A673 (cell line): ENCODE measurements around the gene RASA2.

Experiments
- EZH2 ChIP-seq: fragments of 200-600 bp; sonication (generic); IDR thresholded peaks from 2 replicates; pipeline ENCODE4 v1.6.1; 2017; ENCODE audit warnings: borderline replicate concordance, low read depth, mild to moderate bottlenecking, mixed read lengths, antibody characterized with exemption, low read length; ENCODE audit not compliant: poor library complexity, severe bottlenecking
- TF ChIP-seq, protein P1 (sequence below): fragments of 300-800, 200-600 bp; sonication (generic); conservative IDR thresholded peaks from 2 replicates; pipeline ENCODE4 v1.5.1; 2017; ENCODE audit warnings: low read depth, mild to moderate bottlenecking, antibody characterized with exemption, low read length, moderate library complexity, mixed read lengths

DNA sequence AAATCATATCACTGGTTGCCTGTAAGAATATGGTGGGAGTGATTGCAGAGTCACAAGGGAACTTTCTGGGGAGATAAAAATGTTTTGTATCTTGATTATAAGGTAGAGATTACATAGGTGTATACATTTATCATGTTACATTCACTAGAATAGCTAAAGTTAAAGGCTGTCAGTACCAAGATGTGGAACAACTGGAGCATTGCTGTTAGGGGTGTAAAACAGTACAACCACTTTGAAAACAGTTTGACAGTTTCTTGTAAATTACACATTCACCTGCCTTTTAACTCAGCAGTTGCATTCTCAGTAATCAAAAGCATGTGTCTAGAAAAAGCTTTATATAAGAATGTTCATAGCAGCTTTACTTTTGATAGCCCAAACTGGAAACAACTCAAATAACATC lies 27.6 kb downstream of the RASA2 start:
- TF ChIP-seq, protein P1, sequence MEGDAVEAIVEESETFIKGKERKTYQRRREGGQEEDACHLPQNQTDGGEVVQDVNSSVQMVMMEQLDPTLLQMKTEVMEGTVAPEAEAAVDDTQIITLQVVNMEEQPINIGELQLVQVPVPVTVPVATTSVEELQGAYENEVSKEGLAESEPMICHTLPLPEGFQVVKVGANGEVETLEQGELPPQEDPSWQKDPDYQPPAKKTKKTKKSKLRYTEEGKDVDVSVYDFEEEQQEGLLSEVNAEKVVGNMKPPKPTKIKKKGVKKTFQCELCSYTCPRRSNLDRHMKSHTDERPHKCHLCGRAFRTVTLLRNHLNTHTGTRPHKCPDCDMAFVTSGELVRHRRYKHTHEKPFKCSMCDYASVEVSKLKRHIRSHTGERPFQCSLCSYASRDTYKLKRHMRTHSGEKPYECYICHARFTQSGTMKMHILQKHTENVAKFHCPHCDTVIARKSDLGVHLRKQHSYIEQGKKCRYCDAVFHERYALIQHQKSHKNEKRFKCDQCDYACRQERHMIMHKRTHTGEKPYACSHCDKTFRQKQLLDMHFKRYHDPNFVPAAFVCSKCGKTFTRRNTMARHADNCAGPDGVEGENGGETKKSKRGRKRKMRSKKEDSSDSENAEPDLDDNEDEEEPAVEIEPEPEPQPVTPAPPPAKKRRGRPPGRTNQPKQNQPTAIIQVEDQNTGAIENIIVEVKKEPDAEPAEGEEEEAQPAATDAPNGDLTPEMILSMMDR: no peak
- no peak for TF ChIP-seq EZH2
